KG1 (cell line): ENCODE data around the gene NKPD1.

ENCODE experiments used
- DNase-seq: peaks from one replicate; lab custom pipeline; 2025; lab: John Stamatoyannopoulos, UW

The NKPD1 gene, protein sequence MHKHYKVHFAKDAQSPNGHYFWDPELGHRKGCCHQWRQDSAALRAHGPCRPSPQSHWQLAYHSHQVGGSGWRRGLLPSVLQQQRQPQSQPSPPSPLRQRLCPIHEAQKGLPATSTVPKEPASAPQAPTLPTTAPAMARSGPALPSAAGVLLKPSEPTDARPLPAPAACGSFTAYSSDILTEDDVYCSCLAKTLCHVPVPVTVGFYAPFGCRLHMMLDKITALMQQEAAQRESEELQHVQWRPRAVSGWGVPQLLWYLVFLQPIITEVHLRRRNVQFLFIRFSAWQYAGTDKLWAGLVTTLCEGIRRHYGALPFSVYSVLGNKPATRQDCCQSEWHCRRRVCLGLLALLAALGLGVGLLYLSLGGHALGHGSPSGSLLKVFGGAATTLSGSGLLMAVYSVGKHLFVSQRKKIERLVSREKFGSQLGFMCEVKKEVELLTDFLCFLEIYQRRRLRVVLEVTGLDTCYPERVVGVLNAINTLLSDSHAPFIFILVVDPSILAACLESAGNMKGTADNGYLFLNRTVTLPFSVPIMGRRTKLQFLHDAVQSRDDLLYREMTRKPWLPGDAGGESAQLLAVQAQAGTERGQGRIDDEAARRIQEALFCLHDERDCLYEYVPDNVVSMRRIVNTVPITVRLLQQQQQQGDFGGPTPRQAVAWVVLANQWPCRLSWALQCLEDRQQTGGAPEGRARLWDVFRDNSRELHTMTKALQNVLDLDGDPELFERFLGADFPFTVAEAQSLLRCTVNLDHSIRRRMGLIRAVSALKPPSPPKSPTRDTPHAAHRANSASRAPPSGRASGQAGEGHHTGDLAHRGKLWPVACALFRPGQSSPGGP

DNA sequence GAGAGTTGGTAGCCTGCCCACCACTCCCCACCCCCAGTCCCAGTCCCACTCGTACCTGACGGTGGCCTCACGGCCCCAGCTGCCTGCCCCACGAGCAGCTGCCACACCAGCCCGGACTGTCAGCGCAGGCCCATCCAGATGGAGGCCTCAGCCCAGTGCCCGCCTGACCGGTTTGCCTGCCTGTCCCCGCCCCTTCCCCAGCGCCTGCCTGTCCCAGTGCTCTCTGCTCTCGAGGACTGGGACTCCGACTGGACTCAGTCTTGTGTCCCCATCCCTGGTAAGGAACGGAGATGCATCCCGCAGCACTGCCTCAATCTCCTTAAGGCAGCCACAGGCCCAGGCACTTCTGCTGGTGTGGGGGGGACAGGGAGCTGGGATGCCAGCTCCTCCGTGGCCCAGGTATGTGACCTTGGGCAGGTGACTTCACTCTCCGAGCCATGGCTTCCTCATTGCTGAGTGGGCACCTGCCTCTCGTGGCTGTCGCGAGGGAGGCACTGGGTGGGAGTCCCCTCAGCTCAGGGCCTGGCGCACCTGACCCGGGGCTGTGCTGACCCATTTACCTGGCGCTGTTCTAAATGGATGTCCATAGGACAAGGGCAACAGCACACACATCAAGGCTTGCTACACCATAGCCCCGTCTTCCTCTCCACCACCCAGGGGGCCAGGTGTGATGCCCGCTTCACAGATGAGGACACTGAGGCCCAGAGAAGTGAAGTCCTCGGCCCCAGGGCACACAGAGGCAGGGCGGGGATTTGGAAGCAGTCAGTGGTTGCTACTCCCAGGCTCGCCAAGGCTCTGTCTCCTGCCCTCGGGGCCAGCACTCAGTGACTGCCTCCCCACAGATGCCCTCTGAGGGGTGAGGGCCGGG, at the start of gene NKPD1:
NKPD1 (minus strand) TSS at position 113 of the 868 bp plus-strand sequence. CDS start 832 bp downstream, outside the sequence.
- DNase-seq = no peak

DNA sequence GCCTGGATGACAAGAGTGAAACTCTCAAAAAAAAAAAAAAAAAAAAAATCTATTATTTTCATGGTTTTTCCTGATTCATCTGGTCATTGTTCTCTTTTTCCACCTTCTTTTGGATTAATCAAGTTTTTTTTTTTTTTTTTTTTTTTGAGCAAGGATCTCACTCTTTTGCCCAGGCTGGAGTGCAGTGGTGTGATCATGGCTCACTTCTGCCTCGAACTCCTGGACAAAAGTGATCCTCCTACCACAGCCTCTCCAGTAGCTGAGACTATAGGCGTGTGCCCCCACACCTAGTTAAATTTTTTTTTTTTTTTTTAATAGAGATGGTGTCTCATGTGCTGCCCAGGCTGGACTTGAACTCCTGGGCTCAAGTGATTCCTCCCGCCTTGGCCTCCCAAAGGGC, 45.5 kb upstream of the NKPD1 start:
- DNase-seq = no peak

DNA sequence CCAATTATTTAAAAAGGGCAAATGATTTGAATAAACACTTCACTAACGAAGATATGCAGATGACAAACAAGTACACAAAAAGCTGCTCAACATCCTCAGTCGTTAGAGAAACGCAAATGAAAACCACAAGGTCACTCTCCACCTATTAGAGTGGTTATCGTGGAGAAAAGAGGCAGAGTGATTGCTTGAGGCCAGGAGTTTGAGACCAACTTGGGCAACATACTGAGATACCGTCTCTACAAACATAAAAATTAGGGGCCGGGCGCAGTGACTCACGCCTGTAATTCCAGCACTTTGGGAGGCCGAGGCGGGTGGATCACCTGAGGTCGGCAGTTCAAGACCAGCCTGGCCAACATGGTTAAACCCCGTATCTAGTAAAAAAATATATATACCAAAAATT, 45.0 kb upstream of the NKPD1 start:
- no peak for DNase-seq

DNA sequence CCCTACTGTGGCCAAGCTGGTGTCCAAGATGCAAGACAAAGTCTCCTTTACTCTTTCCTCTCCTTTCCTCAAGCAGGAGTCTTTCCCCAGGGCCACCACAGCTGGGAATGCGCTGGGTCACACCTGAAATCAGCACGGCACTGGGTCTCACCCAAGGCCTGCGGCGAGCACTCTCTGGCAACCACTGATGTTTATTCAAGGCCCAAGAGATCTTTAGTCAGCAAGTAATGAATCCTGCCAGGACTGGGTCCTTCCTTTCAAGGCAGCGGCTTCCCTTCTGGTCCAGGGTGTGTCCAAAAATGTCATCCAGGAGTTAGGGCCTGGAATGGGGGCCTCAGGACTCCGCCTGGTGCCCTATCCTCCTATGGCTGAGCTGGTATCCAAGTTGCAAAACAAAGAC, 41.9 kb upstream of the NKPD1 start:
- no peak for DNase-seq

DNA sequence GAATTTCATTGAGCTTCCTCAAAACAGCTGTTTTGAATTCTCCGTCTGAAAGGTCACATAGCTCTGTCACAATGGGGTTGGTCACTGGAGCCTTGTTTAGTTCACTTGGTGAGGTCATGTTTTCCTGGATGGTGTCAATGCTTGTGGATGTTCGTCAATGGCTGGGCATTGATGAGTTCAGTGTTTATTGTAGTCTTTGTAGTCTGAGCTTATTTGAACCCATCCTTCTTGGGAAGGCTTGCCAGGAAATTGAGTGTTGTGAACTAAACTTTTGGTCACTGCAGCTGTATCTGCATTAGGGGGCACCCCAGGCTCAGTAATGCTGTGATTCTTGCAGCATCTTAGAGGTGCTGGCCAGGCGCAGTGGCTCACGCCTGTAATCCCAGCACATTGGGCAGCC, 39.8 kb upstream of the NKPD1 start:
- DNase-seq = no peak

DNA sequence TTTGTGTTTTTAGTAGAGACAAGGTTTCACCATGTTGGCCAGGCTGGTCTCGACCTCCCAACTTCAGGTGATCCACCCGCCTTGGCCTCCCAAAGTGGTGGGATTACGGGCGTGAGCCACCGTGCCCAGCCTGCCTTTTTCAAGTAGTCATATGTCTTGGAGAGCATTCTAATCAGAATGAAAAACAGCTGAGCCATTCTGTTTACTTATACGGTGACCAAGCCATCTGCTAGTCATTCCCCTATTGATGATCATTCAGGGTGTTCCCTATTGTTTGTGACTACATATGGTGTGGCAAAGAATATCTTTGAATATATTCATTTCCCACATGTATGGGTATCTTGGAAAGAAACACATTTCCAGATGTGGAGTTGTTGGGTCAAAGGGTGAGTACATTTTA, 35.0 kb upstream of the NKPD1 start:
- no peak for DNase-seq

DNA sequence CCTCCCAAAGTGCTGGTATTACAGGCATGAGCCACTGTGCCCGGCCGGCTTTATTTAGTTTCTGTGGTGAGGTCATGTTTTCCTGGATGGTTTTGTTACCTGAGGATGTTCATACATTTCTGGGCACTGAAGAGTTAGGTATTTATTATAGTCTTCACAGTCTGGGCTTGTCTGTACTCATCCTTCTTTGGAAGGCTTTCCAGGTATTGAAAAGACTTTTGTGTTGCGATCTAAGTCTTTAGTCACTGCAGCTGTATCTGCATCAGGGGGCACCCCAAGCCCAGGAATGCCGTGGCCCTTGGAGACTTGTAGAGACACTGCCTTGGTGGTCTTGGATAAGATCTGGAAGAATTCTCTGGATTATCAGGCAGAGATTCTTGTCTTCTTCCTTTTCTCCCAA, 30.6 kb upstream of the NKPD1 start:
- DNase-seq = no peak

DNA sequence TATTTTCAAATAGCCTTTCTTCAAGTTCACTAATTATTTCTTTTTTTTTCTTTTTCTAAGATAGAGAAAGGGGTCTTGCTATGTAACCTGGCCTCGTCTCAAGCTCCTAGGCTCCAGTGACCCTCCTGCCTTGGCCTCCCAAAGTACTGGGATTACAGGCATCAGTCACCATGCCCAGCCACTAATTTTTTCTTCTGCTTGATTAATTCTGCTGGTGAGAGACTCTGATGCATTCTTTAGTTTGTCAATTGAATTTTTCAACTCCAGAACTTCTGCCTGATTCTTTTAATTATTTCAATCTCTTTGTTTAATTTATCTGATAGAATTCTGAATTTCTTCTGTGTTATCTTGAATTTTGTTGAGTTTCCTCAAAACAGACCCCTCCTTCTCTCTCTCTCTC, 29.2 kb upstream of the NKPD1 start:
- DNase-seq = no peak

DNA sequence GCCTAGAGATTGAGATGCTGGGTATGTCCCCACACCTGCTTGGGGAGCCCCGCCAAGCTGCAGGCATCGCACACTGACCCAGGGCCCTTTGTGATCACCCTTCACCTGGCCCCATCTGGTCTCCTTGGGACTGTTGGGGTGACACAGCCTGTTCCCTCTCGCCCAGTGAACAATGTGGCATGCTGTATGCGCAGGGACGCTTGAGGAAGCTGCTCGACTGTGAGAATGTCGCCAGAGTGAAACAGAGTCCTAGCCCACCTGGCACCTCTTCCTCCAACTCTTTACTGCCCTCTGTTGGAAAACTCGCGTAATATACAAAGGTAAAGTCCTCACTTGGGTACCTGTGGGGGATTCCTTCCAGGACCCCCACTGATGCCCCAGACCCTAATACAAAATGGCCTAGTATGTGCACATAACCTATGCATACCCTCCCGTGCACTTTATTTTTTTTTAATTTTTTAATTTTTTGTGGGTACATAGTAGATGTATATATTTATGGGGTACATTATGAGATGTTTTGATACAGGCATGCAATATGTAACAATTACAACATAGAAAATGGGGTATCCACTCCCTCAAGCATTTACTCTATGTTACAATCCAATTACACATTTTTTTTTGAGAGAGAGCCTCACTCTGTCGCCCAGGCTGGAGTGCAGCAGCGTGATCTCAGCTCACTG, 26.8 kb upstream of the NKPD1 start:
- no peak for DNase-seq

DNA sequence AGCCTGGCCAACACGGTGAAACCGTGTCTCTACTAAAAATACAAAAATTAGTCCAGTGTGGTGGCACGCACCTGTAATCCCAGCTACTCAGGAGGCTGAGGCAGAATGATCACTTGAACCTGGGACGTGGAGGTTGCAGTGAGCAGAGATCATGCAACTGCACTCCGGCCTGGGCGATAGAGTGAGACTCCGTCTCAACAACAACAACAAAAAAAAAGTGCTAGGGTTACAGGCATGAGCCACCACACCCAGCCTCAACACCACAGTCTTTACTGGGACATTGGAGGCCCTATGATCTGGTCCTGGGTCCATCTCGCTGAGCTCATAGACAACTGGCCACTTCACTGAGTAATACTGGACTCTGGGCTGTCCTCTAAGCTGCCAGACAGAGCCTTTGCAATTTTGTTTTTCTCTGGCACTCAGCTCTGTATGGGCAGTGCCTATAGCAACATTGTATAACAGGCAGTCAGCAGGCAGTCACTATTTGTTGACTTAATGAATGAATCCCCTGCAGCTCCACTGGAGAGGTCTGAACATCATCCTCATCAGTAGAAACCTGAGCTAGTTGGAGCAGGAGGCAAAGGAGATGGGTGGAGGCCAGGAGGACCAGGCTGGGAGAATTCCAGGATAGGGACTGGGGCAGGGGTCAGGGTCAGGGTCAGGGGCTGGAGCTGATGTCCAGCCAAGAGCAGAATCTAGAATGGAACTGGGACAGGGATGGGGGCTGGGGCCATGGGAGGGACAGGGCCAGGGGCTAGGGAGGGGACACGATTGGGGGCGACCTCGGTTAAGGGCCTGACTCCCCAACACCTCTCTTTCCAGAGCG, 25.9 kb upstream of the NKPD1 start:
- no peak for DNase-seq

DNA sequence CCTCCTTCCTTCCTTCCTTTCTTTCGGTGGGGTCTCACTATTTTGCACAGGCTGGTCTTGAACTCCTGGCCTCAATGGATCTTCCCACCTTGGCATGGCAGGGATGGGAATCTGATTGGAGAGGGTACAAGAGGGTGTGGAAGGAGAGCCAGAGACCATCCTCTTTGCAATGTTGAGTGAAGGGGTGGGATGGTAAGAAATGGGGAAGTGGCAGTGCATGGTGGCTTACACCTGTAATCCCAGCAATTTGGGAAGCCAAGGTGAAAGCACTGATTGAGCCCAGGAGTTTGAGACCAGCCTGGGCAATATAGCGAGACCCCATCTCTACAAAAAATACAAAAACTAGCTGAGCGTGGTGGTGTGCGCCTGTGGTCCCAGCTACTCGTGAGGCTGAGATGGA, 23.3 kb upstream of the NKPD1 start:
- no peak for DNase-seq

DNA sequence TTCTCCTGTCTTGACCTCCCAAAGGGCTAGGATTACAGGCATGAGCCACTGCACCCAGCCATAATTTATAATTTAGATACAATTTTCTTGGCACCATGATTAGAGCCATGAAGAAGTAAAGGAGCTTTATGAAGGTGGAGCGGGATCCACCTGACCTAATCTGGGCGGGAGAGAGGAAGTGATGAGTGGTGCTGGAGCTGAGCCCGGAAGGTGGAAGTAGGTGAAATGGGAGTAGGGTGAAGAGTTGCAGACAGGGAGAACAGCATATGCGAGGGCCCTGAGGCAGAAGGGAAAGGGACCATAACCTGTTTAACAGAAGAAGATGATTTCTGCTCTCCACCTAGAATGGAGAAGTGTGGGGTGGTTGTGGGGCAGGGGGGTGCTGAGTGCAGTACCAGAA, 22.0 kb upstream of the NKPD1 start:
- no peak for DNase-seq

DNA sequence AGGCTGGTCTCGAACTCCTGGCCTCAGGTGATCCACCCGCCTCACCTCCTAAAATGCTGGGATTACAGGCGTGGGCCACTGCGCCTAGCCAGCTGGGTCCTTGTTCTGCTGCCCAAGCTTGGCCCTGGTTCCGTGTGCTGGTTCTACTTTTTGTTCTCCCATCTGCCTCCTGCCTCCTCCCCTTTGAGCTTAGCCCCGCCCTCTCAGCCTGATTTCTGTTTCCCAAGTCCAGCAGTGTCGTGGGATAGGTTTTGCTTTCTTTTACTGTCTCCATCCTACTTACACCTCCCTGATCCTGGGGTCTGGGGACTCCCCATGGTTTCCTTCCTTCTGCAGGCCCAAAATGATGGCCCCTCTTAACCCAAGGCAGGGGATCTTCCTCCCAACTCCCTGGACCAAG, 20.2 kb upstream of the NKPD1 start:
- DNase-seq = no peak

DNA sequence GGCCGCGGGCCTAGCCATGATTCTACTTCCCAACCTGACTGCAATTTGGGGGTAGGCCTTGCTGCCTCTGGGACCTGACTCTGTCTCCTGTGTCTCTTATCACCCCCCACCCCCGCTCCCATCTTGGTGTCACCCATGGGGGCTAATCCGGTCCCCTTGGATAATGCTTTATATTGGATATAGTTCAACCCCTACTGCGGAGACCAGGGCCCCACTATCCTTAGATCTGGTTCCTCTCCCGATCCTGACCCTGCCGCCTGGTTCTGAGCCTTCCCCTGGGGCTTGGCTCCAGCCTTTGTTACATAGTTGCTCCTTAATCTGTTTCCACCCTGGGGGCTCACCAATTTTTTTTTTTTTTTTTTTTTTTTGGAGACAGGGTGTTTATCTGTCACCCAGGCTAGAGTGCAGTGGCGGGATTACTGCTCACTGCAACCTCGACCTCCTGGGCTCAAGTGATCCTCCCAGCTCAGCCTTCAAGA, 19.1 kb upstream of the NKPD1 start:
- DNase-seq = no peak

DNA sequence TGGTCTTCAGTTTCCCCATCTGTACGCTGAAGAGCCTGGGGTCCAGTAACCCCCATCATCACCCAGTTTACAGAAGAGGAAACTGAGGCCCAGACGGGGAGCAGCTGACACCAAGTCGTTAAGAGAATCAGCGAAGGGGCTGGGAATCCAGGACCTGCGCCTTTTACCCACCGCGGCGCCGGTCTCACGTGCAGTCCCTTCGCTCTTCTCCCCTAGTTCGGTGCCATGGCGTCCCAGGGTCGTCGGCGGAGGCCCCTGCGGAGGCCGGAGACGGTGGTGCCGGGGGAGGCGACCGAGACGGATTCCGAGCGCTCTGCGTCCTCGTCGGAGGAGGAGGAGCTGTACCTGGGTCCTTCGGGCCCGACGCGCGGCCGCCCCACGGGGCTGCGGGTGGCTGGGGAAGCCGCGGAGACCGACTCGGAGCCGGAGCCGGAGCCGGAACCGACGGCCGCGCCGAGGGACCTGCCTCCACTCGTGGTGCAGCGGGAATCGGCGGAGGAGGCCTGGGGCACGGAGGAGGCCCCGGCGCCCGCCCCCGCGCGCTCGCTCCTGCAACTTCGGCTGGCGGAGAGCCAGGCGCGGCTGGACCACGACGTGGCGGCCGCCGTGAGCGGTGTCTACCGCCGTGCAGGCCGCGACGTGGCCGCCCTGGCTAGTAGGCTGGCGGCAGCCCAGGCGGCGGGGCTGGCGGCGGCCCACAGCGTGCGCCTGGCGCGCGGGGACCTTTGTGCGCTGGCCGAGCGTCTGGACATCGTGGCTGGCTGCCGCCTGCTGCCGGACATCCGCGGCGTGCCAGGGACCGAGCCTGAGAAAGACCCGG, 18.5 kb upstream of the NKPD1 start:
- peak; percentile 74 for DNase-seq

DNA sequence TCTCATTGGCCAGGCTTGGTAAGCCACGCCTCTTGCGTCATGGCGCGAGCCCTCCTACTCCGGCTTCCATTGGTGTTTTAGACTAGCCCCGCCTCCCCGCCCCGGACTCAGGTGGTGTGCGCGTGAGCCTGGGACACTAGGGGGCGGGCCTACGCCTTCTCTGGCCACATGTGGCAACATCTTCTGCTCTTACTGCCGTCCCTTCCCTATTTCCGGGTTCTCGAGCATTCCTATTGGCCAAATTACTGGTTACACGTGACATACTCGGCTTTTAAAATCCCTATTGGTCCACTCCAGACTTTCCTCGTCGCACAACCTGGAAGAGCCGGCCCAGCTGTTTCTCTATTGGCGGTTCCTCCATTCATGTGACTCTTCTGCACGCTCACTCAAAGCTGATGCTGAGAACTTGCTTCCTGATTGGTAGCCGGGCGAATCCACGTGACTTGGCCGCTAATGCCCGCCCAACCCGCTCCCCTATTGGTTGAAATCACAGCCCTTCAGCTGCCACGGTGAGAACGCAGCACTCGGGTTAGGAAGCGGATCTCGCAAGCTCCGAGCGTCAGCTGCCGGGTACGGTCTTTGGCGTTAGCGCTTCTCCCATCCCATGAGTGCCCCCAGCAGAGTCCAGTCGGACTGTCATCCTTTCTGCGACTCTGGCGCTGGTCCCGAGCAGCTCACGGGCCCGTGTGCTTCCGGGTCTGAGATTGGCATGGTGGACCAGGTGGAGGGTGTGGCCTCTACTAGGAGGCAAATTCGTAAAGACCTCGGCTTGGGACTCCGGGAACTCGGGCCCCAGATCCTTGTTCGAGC, 17.7 kb upstream of the NKPD1 start, which contains the start of gene BLOC1S3:
BLOC1S3 (plus strand) TSS at position 523 of the 810 bp plus-strand sequence. CDS start 513 bp downstream, outside the sequence.
- peak; percentile 100 for DNase-seq

DNA sequence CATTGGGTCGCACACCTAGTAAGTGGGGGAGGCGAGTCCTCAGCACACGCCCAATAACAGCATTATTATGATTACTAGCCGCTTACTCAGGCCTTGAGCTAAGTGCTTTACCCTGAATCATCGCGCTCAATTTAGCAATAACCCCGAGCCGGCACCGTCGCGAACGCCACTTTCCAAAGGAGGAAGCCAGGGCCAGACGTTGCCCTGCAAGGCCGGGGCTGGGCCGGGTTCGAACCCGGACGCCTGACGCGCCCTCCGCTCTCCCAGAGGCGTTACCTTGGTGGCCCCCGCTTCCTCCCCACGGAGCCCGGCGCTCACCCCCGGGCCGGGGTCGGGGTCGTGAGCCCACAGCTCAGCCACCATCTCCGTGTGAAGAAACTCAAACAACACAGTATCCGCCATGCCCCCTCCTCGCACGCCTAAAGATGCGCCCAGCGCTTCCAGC, 17.1 kb upstream of the NKPD1 start, which contains the start of gene TRAPPC6A:
TRAPPC6A (minus strand) TSS at position 421 of the 445 bp plus-strand sequence; CDS start at position 402, 19 bp downstream.
- no peak for DNase-seq

DNA sequence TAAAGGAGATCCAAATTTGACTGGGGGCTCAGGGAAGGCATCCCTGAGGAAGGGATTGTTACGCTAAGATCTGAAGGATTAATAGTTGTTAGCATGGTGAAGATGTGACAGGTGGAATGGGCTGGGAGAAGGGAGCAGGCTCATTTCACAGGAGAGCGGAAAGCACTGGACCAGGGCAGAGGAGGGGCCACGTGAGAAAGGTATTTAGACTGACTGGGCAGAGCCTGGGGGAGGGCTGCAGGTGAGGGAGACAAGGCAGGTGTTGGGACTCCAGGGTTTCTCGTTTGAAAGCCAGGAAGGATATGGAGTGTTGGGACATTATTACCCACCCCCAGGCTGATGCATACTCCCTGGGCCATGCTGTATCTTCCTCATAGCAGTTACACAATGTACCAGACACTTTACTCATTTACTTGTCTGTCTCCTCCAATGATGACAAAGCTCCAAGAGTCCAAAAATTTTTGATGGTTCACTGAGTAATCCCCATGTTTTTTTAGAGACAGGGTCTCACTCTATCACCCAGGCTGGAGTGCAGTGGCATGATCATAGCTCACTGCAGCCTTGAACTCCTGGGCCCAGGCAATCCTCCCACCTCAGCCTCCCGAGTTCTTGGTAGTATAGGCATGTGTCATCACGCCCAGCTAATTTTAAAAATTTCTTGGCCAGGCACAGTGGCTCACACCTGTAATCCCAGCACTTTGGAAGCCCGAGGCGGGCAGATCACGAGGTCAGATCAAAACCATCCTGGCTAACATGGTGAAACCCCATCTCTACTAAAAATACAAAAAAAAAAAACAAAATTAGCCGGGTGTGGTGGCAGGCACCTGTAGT, 14.9 kb upstream of the NKPD1 start:
- DNase-seq = no peak
